ENCODE data around the gene DOCK4. TPM values are rescaled to one million over a fixed set of nuclear protein-coding genes. Genes with fewer than 3 reads are reported as not detected.

The DOCK4 gene
- total and polyA plus RNA-seq, 10 of the 15 experiments (the other 5 are each of a cell fraction or from before 2014, with no cell fraction given) = 0.03 to 0.73 (median 0.38) TPM

GRCh38 chr7:112050250-112050881 is 155.8 kb downstream of the DOCK4 start:
- H2AFZ ChIP-seq (ENCODE audit: control insufficient read depth, low read depth, low read length) = no peak overlapping the region
- POLR2A ChIA-PET = no interaction called here
- RAD21 ChIA-PET (ENCODE audit: unreplicated experiment) = no interaction called here
- H3K9me3 ChIP-seq (replicated peaks; ENCODE audit: control insufficient read depth, insufficient read depth, low read length) = no peaks in the 10 kb centered on the region
- no peaks in the 10 kb centered on the region for H3K36me3 ChIP-seq (ENCODE audit: control insufficient read depth in 2 of 2, insufficient read depth in 2 of 2, low read length in 1 of 2)
- ATAC-seq (no peak), FAIRE-seq (no peak), DNase-seq (ENCODE audit: low read depth, low spot score) (no peak)
- H3K4me3 ChIP-seq = no peak overlapping the region
- CTCF ChIA-PET = no interaction called here
- SMC1A ChIA-PET (ENCODE audit: uncharacterized antibody, unreplicated experiment) = no interaction called here
- H4K20me1 ChIP-seq (ENCODE audit: control insufficient read depth, insufficient read depth) = no peaks in the 10 kb centered on the region
- WGBS (ENCODE audit: insufficient coverage, insufficient replicate concordance, low lambda C conversion rate, missing lambda C conversion rate) = 39% methylated on average over 4 of the region's 4 CpGs
- H3K9ac ChIP-seq (ENCODE audit: control insufficient read depth, insufficient read depth, low read length) = no peak overlapping the region
- no peak overlapping the region for H3K4me2 ChIP-seq (ENCODE audit: control insufficient read depth, insufficient read depth)
- H3K4me1 ChIP-seq (ENCODE audit: control insufficient read depth, insufficient read depth, low read length) = no peaks in the 10 kb centered on the region
- H3K27ac ChIP-seq (ENCODE audit: control insufficient read depth, insufficient read depth) = no peak overlapping the region
- no TSS peak for BruUV-seq (replicated peaks)
- intact Hi-C loops (cut with micrococcal nuclease; ENCODE audit: unreplicated experiment) (no loop called here), in situ Hi-C loops (cut with MboI) (no loop called here)
- H3K27me3 ChIP-seq (replicated peaks in 1 of 2; ENCODE audit: control insufficient read depth in 2 of 2, insufficient read depth in 2 of 2, low read length in 1 of 2) = no peaks in the 10 kb centered on the region
- no peaks in the 10 kb centered on the region for H3K79me2 ChIP-seq (ENCODE audit: control insufficient read depth, insufficient read depth, low read length)
- TF ChIP-seq KAT2A (conservative IDR thresholded peaks at IDR 0.05; ENCODE audit: control insufficient read depth, low read depth, low read length) (no peak), CTCF (IDR thresholded peaks at IDR 0.05 in 2 of 3, conservative IDR thresholded peaks at IDR 0.05 in 1 of 3; ENCODE audit: control insufficient read depth in 2 of 3, extremely low read depth in 1 of 3, insufficient read depth in 1 of 3, low read depth in 3 of 3, low read length in 3 of 3) (no peak), MTA3 (IDR thresholded peaks at IDR 0.05; ENCODE audit: borderline replicate concordance, low read length) (no peak), KDM1A (IDR thresholded peaks at IDR 0.05; ENCODE audit: borderline replicate concordance) (no peak), MYB (IDR thresholded peaks at IDR 0.05; ENCODE audit: borderline replicate concordance, low read depth, low read length) (no peak), TCF12 (IDR thresholded peaks at IDR 0.05; ENCODE audit: low read depth, low read length) (no peak), BMI1 (IDR thresholded peaks at IDR 0.05; ENCODE audit: borderline replicate concordance) (no peak), FOS (IDR thresholded peaks at IDR 0.05; ENCODE audit: borderline replicate concordance, extremely low read depth, insufficient read length) (no peak), MEF2B (IDR thresholded peaks at IDR 0.05; ENCODE audit: partially characterized antibody, poor library complexity, severe bottlenecking) (no peak), GABPA (IDR thresholded peaks at IDR 0.05; ENCODE audit: low read depth) (no peak)
- TF ChIP-seq, protein P1, sequence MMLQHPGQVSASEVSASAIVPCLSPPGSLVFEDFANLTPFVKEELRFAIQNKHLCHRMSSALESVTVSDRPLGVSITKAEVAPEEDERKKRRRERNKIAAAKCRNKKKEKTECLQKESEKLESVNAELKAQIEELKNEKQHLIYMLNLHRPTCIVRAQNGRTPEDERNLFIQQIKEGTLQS (IDR thresholded peaks at IDR 0.05; ENCODE audit: borderline replicate concordance, extremely low read depth, low read depth, low read length) = no peak
- TF ChIP-seq, protein P2, sequence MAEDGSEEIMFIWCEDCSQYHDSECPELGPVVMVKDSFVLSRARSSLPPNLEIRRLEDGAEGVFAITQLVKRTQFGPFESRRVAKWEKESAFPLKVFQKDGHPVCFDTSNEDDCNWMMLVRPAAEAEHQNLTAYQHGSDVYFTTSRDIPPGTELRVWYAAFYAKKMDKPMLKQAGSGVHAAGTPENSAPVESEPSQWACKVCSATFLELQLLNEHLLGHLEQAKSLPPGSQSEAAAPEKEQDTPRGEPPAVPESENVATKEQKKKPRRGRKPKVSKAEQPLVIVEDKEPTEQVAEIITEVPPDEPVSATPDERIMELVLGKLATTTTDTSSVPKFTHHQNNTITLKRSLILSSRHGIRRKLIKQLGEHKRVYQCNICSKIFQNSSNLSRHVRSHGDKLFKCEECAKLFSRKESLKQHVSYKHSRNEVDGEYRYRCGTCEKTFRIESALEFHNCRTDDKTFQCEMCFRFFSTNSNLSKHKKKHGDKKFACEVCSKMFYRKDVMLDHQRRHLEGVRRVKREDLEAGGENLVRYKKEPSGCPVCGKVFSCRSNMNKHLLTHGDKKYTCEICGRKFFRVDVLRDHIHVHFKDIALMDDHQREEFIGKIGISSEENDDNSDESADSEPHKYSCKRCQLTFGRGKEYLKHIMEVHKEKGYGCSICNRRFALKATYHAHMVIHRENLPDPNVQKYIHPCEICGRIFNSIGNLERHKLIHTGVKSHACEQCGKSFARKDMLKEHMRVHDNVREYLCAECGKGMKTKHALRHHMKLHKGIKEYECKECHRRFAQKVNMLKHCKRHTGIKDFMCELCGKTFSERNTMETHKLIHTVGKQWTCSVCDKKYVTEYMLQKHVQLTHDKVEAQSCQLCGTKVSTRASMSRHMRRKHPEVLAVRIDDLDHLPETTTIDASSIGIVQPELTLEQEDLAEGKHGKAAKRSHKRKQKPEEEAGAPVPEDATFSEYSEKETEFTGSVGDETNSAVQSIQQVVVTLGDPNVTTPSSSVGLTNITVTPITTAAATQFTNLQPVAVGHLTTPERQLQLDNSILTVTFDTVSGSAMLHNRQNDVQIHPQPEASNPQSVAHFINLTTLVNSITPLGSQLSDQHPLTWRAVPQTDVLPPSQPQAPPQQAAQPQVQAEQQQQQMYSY (CRISPR knock-in tag; IDR thresholded peaks at IDR 0.05) = no peak
- TF ChIP-seq, protein P3, sequence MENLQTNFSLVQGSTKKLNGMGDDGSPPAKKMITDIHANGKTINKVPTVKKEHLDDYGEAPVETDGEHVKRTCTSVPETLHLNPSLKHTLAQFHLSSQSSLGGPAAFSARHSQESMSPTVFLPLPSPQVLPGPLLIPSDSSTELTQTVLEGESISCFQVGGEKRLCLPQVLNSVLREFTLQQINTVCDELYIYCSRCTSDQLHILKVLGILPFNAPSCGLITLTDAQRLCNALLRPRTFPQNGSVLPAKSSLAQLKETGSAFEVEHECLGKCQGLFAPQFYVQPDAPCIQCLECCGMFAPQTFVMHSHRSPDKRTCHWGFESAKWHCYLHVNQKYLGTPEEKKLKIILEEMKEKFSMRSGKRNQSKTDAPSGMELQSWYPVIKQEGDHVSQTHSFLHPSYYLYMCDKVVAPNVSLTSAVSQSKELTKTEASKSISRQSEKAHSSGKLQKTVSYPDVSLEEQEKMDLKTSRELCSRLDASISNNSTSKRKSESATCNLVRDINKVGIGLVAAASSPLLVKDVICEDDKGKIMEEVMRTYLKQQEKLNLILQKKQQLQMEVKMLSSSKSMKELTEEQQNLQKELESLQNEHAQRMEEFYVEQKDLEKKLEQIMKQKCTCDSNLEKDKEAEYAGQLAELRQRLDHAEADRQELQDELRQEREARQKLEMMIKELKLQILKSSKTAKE (IDR thresholded peaks at IDR 0.05; ENCODE audit: low read depth, poor library complexity, severe bottlenecking) = no peak
